Ectodermal cell (in vitro differentiated cells): Measurements from ENCODE around the gene YBX3.
A peak's percentile ranks its signal among the peaks of the same experiment; 100 is the strongest.

ENCODE experiments used
- H3K27ac ChIP-seq: 2 replicates; pipeline ENCODE4 v1.7.0; 2013; ENCODE audit warnings: mild to moderate bottlenecking, low read depth, low read length; ENCODE audit not compliant: insufficient read depth, poor library complexity, severe bottlenecking
- H3K27me3 ChIP-seq: 2 replicates; pipeline ENCODE4 v1.7.0; 2013; ENCODE audit warnings: mild to moderate bottlenecking, low read length; ENCODE audit not compliant: insufficient read depth, control insufficient read depth, poor library complexity, severe bottlenecking
- H3K36me3 ChIP-seq: one replicate; pipeline ENCODE4 v1.7.0; 2013; ENCODE audit warnings: low read length; ENCODE audit not compliant: control insufficient read depth, insufficient read depth
- H3K4me1 ChIP-seq: one replicate; pipeline ENCODE4 v1.7.0; 2013; ENCODE audit warnings: low read length; ENCODE audit not compliant: control insufficient read depth, insufficient read depth
- H3K4me3 ChIP-seq: 2 replicates; pipeline ENCODE4 v1.7.0; 2013; ENCODE audit warnings: low read depth, low read length, control low read depth; ENCODE audit not compliant: insufficient read depth
- H3K9me3 ChIP-seq: 2 replicates; pipeline ENCODE4 v1.7.0; 2013; ENCODE audit warnings: mild to moderate bottlenecking, low read length, moderate library complexity; ENCODE audit not compliant: control insufficient read depth
- WGBS, 2 experiments: methylation state at CpG; one replicate each; pipeline ENCODE4 v1.1.7; 2013; ENCODE audit warnings: missing lambda C conversion rate in 2 of 2; 5-methylcytosine and 5-hydroxymethylcytosine counted together

The YBX3 gene

DNA sequence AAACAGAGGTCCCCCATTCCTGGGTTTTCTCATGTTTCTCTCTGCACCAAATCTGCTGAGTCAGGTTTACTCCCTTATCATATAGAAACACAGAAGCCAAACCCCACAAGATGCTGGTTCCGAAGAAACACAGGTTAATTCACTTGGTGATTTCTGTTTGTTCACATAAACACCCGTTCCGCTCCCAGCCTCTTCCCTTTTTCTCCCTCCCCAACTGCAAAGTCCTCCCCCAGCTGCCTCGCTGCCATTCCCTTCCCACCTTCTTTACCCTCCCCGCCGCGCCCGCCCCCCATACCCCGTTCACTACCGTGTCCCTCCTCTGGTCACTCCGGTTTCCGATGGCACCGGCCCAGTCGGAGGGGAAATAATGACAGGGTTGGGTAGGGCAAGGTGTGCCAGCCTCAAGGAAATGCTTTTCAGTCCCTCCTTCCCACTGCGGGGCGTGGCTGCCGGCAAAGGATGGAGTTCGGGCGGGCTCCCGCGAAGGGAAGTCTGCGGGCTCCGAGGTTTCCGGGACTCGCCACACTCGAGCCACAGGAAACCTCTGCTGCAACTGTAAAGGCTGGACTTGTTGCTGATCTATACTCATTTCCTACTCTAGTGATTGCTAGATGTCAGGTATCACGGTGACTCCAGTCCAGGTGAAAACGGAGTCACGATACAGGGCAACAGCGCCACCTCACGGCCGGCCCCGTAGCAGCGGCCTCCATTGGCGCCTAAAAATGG, 49.3 kb downstream of the YBX3 start, which contains the start of gene STYK1:
TSS of gene STYK1 (minus strand) at position 394 of the 726 bp plus-strand sequence. CDS start 39,434 bp downstream, outside the sequence.
- Histone ChIP-seq H3K27ac (no peak within 1 kb of the TSS), H3K4me1 (no peaks in the 10 kb centered on the region), H3K27me3 (peaks cover 14% of the 10 kb centered on the region), H3K4me3 (peak within 1 kb of the TSS; percentile 62), H3K9me3 (no peaks in the 10 kb centered on the region), H3K36me3 (no peaks in the 10 kb centered on the region)
- 1 to 2% methylated on average over 33 to 35 of the region's 35 CpGs for WGBS, 2 experiments

DNA sequence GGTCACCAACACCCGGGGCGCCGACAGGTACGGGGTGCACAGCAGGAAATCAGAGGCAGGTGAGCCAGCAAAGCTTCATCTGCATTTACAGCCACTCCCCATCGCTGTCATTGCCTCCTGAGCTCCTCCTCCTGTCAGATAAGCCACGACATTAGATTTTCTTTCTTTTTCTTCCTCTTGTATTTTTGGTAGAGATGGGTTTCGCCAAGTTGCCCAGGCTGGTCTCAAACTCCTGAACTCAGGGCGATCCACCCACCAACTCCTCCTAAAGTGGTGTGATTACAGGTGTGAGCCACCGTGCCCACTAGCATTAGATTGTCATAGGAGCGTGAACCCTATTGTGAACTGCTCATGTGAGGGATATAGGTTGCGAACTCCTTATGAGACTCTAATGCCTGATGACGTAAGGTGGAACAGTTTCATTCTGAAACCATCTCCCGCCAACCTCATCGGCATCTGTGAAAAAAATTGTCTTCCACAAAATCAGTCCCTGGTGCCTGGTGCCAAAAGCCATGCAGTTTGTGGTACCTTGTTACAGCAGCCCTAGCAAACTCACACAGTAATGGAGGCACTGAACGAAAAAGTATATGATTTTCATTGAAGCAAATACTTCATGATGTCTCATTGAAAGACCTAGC, 50.8 kb downstream of the YBX3 start:
- Histone ChIP-seq H3K9me3 (no peaks in the 10 kb centered on the region), H3K4me3 (no peak overlapping the region), H3K4me1 (no peaks in the 10 kb centered on the region), H3K27ac (no peak overlapping the region), H3K36me3 (no peaks in the 10 kb centered on the region), H3K27me3 (peaks cover 14% of the 10 kb centered on the region)
- WGBS, 2 experiments = 86 to 87% methylated on average over 14 to 15 of the region's 15 CpGs

DNA sequence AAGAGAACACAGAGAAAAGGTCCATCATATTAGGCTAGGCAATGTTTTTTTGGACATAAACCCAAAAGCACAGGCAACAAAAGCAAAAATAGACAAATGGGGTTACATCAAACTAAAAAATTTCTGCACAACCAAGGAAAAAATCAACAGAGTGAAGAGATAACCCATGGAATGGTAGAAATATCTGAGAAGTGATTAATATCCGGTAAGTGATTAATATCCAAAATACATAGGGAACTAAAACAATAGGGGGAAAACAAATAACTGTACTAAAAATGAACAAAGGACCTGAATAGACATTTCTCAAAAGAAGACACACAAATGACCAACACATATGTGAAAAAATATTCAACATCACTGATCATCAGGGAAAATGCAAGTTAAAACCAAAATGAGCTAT, 53.6 kb downstream of the YBX3 start:
- Histone ChIP-seq H3K9me3 (no peaks in the 10 kb centered on the region), H3K4me1 (no peaks in the 10 kb centered on the region), H3K36me3 (no peaks in the 10 kb centered on the region), H3K4me3 (no peak overlapping the region), H3K27ac (no peak overlapping the region), H3K27me3 (peaks cover 14% of the 10 kb centered on the region)
- 80% methylated on average over 1 of the region's 1 CpG; no CpG with 5 or more reads in 1 of the 2 experiments for WGBS, 2 experiments

DNA sequence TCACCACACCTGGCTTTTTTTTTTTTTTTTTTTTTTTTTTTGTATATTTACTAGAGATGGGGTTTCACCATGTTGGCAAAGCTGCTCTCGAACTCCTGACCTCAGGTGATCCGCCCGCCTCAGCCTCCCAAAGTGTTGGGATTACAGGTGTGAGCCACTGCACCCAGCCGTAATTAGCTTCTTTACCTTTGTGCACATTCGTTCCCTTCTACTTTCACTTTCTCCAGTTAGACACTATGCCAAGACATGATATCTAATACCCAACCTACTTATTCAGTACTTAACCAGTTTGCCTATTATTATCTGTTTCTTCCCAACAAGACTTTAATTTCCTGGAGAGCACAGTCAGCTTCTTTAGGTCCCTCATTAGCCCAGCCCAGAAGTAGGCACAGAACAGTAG, 54.6 kb downstream of the YBX3 start:
- H3K27me3 ChIP-seq = peaks cover 8% of the 10 kb centered on the region
- H3K27ac ChIP-seq = no peak overlapping the region
- no peaks in the 10 kb centered on the region for H3K36me3 ChIP-seq
- no peaks in the 10 kb centered on the region for H3K9me3 ChIP-seq
- H3K4me1 ChIP-seq = no peaks in the 10 kb centered on the region
- WGBS, 2 experiments = 91 to 94% methylated on average over 5 of the region's 5 CpGs
- no peak overlapping the region for H3K4me3 ChIP-seq

DNA sequence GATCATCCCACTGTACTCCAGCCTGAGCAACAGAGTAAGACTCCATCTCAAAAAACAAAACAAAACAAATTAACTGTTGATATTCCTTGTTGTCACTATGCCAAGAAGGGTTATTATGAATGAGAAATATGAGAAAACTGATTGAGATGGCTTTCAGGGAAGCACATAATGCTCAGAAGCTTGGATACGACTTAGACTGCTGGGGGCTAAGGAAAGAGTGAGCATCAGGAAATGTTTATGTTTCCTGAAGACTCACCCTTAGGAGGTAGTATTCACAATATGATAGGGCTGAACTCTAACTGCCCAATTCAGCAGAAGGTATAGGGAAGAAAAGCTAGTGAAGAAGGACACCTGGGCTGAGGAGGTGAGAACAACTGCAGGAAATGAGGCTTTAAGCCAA, 55.5 kb downstream of the YBX3 start:
- H3K4me1 ChIP-seq = no peaks in the 10 kb centered on the region
- H3K27me3 ChIP-seq = no peaks in the 10 kb centered on the region
- no peaks in the 10 kb centered on the region for H3K36me3 ChIP-seq
- H3K4me3 ChIP-seq = no peak overlapping the region
- 94 to 100% methylated on average over 1 of the region's 1 CpG for WGBS, 2 experiments
- no peak overlapping the region for H3K27ac ChIP-seq
- H3K9me3 ChIP-seq = no peaks in the 10 kb centered on the region

DNA sequence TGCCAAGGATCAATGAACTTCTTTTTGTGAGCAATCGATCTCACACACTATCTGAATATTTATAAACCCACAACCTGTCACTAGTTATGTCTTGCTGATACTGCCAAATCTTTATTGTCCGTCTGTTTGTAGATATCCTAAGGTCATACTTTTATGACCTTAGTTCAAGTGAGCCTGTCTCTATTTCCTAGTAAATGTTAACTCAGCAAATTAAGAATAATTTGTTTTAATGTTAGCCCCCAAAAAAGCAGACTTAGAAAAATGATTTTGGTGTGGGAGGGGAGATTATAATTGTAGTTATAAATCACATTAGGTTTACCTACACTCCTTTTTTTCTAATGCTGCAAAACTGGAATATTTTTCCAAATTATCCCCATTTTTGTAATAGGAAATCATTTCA, 58.6 kb downstream of the YBX3 start:
- H3K4me3 ChIP-seq = no peak overlapping the region
- no peaks in the 10 kb centered on the region for H3K4me1 ChIP-seq
- WGBS, 2 experiments = 88 to 94% methylated on average over 2 of the region's 2 CpGs
- no peaks in the 10 kb centered on the region for H3K27me3 ChIP-seq
- no peak overlapping the region for H3K27ac ChIP-seq
- H3K36me3 ChIP-seq = no peaks in the 10 kb centered on the region
- H3K9me3 ChIP-seq = no peaks in the 10 kb centered on the region

DNA sequence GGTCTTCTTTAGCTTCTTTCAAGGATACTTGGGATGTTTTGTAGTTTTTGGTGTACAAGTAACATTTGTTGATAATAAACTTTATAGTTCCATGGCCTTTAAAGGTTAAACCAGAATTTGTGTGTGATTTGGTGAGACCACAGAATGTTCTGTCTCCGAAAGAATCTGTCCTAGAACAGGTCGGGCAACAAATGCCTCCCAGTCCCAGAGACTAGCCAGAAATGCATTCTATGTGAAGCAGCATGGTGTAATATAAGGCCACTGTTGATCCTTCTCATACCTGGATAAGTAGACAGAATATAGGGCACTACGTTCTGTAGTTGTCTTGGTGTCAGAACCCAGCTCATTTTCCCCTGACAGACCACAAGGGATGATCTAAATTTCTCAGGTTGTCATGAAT, 59.3 kb downstream of the YBX3 start:
- no peaks in the 10 kb centered on the region for H3K4me1 ChIP-seq
- H3K27ac ChIP-seq = no peak overlapping the region
- no peaks in the 10 kb centered on the region for H3K27me3 ChIP-seq
- no peak overlapping the region for H3K4me3 ChIP-seq
- WGBS, 2 experiments = 90 to 93% methylated on average over 3 of the region's 3 CpGs
- H3K9me3 ChIP-seq = no peaks in the 10 kb centered on the region
- H3K36me3 ChIP-seq = no peaks in the 10 kb centered on the region

DNA sequence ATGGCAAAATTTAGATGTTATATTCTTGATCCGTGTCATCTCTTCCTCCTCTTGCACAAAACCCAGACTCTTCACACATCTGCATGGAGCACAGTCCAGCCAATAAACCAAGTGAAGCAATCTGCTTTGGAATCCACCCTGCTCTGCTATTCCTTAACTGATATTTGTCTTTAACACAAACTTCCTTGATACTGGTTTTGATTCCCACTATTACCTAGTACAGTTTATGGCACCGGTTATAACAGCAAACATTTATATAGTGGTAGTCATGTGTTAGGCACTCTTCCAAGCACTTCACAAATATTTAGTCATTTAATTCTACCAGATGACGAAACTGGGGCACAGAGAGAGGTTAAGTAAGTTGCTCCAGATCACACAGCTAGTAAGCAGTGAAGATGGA, 61.8 kb downstream of the YBX3 start:
- no peaks in the 10 kb centered on the region for H3K27me3 ChIP-seq
- no peaks in the 10 kb centered on the region for H3K4me1 ChIP-seq
- H3K9me3 ChIP-seq = no peaks in the 10 kb centered on the region
- WGBS, 2 experiments = 88 to 98% methylated on average over 2 of the region's 3 CpGs
- H3K27ac ChIP-seq = no peak overlapping the region
- no peaks in the 10 kb centered on the region for H3K36me3 ChIP-seq
- no peak overlapping the region for H3K4me3 ChIP-seq

DNA sequence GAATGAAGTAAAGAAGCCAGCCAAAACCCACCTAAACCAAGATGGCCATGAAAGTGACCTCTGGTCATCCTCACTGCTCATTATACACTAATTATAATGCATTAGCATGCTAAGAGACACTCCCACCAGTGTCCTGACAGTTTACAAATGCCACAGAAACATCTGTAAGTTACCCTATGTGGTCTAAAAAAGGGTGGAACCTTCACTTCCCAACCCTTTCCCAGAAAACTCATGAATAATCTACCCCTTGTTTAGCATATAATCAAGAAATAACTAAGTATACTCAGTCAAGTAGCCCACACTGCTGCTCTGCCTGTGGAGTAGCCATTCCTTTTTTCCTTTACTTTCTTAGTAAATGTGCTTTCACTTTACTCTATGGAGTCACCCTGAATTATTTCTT, 69.1 kb downstream of the YBX3 start:
- no peaks in the 10 kb centered on the region for H3K27me3 ChIP-seq
- H3K36me3 ChIP-seq = no peaks in the 10 kb centered on the region
- no peaks in the 10 kb centered on the region for H3K4me1 ChIP-seq
- no peaks in the 10 kb centered on the region for H3K9me3 ChIP-seq
- no peak overlapping the region for H3K4me3 ChIP-seq
- H3K27ac ChIP-seq = no peak overlapping the region

DNA sequence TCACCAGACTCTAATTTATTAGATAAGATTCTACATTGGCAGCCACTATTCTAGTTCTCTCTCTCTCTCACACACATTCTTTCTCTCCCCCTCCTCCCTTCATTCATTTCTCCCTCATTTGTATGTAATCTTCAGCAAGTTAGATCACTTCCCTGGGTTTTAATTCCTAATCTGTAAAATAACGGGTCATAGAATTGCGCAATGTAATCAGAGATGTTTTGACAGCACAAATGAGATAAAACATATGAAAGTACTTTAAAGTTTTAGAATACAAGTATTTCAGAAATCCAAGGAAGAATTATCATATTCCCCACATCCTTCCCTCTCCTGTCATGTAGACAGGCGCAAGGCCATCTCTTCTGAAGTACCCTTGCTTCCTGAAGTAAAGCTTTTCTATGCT, 70.9 kb downstream of the YBX3 start:
- Histone ChIP-seq H3K27ac (no peak overlapping the region), H3K4me3 (no peak overlapping the region), H3K27me3 (no peaks in the 10 kb centered on the region), H3K36me3 (no peaks in the 10 kb centered on the region), H3K9me3 (no peaks in the 10 kb centered on the region), H3K4me1 (no peaks in the 10 kb centered on the region)
- 88 to 97% methylated on average over 2 to 3 of the region's 3 CpGs for WGBS, 2 experiments
